Fibroblast of lung (primary cell): ENCODE data around the gene RPL19.

Experiments
- CTCF ChIP-seq, 2 donors: IDR thresholded peaks in 1 of 2; conservative IDR thresholded peaks in 1 of 2; 1 replicate in 1 of 2; 2 replicates in 1 of 2; pipeline ENCODE4 v1.5.1; 2011 to 2012; ENCODE audit warnings: low read length in 2 of 2, control low read depth in 1 of 2, inconsistent platforms in 1 of 2, low read depth in 1 of 2, mild to moderate bottlenecking in 1 of 2
- EZH2 ChIP-seq: IDR thresholded peaks from 2 replicates; pipeline ENCODE4 v1.5.1; 2012; ENCODE audit warnings: low read length, control low read depth, mild to moderate bottlenecking; ENCODE audit errors: missing control alignments

GRCh38 chr17:39151150-39151942 is 48.7 kb upstream of the RPL19 start, which contains the start of gene PLXDC1:
- TF ChIP-seq CTCF (conservative IDR thresholded peaks at IDR 0.05 in 1 of 2, IDR thresholded peaks at IDR 0.05 in 1 of 2; ENCODE audit: low read depth in 1 of 2, low read length in 2 of 2) (no peak), EZH2 (peak; percentile 60)
